ENCODE results near the gene SNRNP27.

SNRNP27 gene

DNA sequence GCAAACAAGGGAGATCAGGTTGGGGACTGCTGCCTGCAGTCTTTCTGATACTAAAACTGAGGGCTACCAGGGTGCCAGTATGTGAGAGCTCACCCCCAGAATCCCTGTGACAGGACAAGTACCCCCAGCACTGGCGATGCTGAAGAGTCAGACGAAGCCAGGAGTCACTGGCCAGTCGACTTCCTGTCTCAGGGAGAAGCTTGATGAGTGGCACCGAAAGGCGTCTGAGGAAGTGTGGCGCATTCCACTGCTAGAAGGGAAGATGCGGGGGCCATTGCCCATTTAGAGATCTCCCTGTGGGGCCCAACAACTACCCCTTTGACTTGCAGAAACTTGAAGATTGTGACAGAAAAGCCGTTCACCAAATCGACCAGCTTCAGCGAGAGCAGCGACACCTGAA lies 43.1 kb downstream of the SNRNP27 start:
- H3K9ac ChIP-seq (ENCODE audit: low read length), result no peak overlapping the region
- H3K4me3 ChIP-seq (ENCODE audit: low read length), result no peak overlapping the region
- H4K20me1 ChIP-seq (ENCODE audit: insufficient read depth, low read length), result no peaks in the 10 kb centered on the region
- H2AFZ ChIP-seq (ENCODE audit: low read depth, low read length), result no peak overlapping the region
- H3K27ac ChIP-seq (ENCODE audit: low read length), result no peak overlapping the region
- H3K4me2 ChIP-seq (ENCODE audit: low read length), result no peak overlapping the region
- peaks cover 20% of the 10 kb centered on the region for H3K4me1 ChIP-seq (ENCODE audit: low read length)
- H3K27me3 ChIP-seq (ENCODE audit: low read depth, low read length), result no peaks in the 10 kb centered on the region
- H3K79me2 ChIP-seq (ENCODE audit: low read length), result no peaks in the 10 kb centered on the region
- no peaks in the 10 kb centered on the region for H3K36me3 ChIP-seq (replicated peaks; ENCODE audit: low read depth, low read length)
- no peaks in the 10 kb centered on the region for H3K9me3 ChIP-seq (ENCODE audit: insufficient read depth, low read length)
- TF ChIP-seq EZH2phosphoT487 (IDR thresholded peaks at IDR 0.05; ENCODE audit: low read depth), result no peak
- TF ChIP-seq, protein P1, sequence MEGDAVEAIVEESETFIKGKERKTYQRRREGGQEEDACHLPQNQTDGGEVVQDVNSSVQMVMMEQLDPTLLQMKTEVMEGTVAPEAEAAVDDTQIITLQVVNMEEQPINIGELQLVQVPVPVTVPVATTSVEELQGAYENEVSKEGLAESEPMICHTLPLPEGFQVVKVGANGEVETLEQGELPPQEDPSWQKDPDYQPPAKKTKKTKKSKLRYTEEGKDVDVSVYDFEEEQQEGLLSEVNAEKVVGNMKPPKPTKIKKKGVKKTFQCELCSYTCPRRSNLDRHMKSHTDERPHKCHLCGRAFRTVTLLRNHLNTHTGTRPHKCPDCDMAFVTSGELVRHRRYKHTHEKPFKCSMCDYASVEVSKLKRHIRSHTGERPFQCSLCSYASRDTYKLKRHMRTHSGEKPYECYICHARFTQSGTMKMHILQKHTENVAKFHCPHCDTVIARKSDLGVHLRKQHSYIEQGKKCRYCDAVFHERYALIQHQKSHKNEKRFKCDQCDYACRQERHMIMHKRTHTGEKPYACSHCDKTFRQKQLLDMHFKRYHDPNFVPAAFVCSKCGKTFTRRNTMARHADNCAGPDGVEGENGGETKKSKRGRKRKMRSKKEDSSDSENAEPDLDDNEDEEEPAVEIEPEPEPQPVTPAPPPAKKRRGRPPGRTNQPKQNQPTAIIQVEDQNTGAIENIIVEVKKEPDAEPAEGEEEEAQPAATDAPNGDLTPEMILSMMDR (IDR thresholded peaks at IDR 0.05; ENCODE audit: low read depth, low read length), result no peak

DNA sequence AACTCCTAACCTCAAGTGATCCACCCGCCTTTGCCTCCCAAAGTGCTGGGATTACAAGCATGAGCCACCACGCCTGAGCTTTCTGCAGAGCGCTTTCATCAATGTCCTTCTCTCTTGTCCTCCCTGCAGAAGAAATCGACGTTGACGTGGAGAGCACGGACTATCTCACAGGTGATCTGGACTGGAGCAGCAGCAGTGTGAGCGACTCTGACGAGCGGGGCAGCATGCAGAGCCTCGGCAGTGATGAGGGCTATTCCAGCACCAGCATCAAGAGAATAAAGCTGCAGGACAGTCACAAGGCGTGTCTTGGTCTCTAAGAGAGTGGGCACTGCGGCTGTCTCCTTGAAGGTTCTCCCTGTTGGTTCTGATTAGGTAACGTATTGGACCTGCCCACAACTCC lies 44.2 kb downstream of the SNRNP27 start:
- Histone ChIP-seq H3K36me3 (replicated peaks; ENCODE audit: low read depth, low read length) (no peaks in the 10 kb centered on the region), H3K79me2 (ENCODE audit: low read length) (no peaks in the 10 kb centered on the region), H2AFZ (ENCODE audit: low read depth, low read length) (no peak overlapping the region), H4K20me1 (ENCODE audit: insufficient read depth, low read length) (no peaks in the 10 kb centered on the region), H3K9me3 (ENCODE audit: insufficient read depth, low read length) (no peaks in the 10 kb centered on the region), H3K4me3 (ENCODE audit: low read length) (no peak overlapping the region), H3K9ac (ENCODE audit: low read length) (no peak overlapping the region), H3K27me3 (ENCODE audit: low read depth, low read length) (no peaks in the 10 kb centered on the region), H3K27ac (ENCODE audit: low read length) (no peak overlapping the region), H3K4me2 (ENCODE audit: low read length) (no peak overlapping the region), H3K4me1 (ENCODE audit: low read length) (peaks cover 18% of the 10 kb centered on the region)
- TF ChIP-seq, protein P1 (IDR thresholded peaks at IDR 0.05; ENCODE audit: low read depth, low read length), result no peak
- no peak for TF ChIP-seq EZH2phosphoT487 (IDR thresholded peaks at IDR 0.05; ENCODE audit: low read depth)

DNA sequence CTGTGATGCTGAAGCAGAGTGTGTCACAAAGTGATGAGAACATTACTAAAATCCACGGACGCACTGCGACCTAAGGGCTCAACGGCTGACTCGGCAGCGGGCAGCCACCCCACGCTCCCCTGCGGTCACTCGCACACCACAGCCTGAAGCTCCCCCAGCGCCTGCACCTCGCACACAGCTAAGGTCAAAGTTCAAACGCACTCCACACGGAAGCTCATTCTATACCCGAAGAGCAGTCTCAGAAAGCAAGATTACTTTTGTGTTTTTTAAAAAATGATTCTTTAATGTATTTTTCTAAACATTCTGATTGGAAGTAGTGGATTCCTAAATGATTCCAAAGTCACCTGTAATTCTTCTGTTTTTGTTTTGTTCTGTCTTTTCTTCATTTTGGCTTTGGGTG lies 46.0 kb downstream of the SNRNP27 start:
- H3K4me3 ChIP-seq (ENCODE audit: low read length), result no peak overlapping the region
- H4K20me1 ChIP-seq (ENCODE audit: insufficient read depth, low read length), result no peaks in the 10 kb centered on the region
- H3K4me2 ChIP-seq (ENCODE audit: low read length), result no peak overlapping the region
- H3K79me2 ChIP-seq (ENCODE audit: low read length), result no peaks in the 10 kb centered on the region
- TF ChIP-seq EZH2phosphoT487 (IDR thresholded peaks at IDR 0.05; ENCODE audit: low read depth), result no peak
- TF ChIP-seq, protein P1 (IDR thresholded peaks at IDR 0.05; ENCODE audit: low read depth, low read length), result no peak
- no peak overlapping the region for H3K27ac ChIP-seq (ENCODE audit: low read length)
- H3K9me3 ChIP-seq (ENCODE audit: insufficient read depth, low read length), result no peaks in the 10 kb centered on the region
- H3K9ac ChIP-seq (ENCODE audit: low read length), result no peak overlapping the region
- H3K27me3 ChIP-seq (ENCODE audit: low read depth, low read length), result no peaks in the 10 kb centered on the region
- peaks cover 1% of the 10 kb centered on the region for H3K4me1 ChIP-seq (ENCODE audit: low read length)
- H2AFZ ChIP-seq (ENCODE audit: low read depth, low read length), result no peak overlapping the region
- H3K36me3 ChIP-seq (replicated peaks; ENCODE audit: low read depth, low read length), result no peaks in the 10 kb centered on the region

DNA sequence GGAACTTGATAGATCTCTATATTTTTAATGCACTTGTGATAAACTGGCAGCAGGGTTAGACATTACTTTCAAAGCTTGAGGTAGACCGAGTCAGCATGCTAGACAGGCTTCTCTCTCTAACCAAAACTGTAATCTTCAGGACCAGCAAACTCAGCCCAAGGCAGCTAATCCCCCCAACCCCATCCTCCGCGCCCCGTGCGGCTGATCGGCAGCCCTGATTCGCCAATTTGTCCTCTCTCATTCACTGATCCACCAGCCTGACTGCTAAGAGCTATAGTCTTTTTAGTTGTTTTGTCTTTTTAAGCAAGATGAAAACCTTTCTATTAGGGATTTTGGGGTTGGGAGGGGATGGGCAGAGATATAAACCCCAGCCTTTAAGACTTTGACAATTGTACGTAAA lies 46.9 kb downstream of the SNRNP27 start:
- H3K79me2 ChIP-seq (ENCODE audit: low read length), result no peaks in the 10 kb centered on the region
- H3K9me3 ChIP-seq (ENCODE audit: insufficient read depth, low read length), result no peaks in the 10 kb centered on the region
- H3K4me1 ChIP-seq (ENCODE audit: low read length), result no peaks in the 10 kb centered on the region
- H2AFZ ChIP-seq (ENCODE audit: low read depth, low read length), result no peak overlapping the region
- no peaks in the 10 kb centered on the region for H3K27me3 ChIP-seq (ENCODE audit: low read depth, low read length)
- no peaks in the 10 kb centered on the region for H4K20me1 ChIP-seq (ENCODE audit: insufficient read depth, low read length)
- H3K36me3 ChIP-seq (replicated peaks; ENCODE audit: low read depth, low read length), result no peaks in the 10 kb centered on the region
- H3K27ac ChIP-seq (ENCODE audit: low read length), result no peak overlapping the region
- H3K9ac ChIP-seq (ENCODE audit: low read length), result no peak overlapping the region
- H3K4me3 ChIP-seq (ENCODE audit: low read length), result no peak overlapping the region
- TF ChIP-seq, protein P1 (IDR thresholded peaks at IDR 0.05; ENCODE audit: low read depth, low read length), result no peak
- no peak for TF ChIP-seq EZH2phosphoT487 (IDR thresholded peaks at IDR 0.05; ENCODE audit: low read depth)
- no peak overlapping the region for H3K4me2 ChIP-seq (ENCODE audit: low read length)
